Measurements from ENCODE around the gene ARMC6.

The ARMC6 gene

GRCh38 chr19:19025861-19026260, 7.5 kb upstream of the ARMC6 start:
- DNase-seq = no peak

DNA sequence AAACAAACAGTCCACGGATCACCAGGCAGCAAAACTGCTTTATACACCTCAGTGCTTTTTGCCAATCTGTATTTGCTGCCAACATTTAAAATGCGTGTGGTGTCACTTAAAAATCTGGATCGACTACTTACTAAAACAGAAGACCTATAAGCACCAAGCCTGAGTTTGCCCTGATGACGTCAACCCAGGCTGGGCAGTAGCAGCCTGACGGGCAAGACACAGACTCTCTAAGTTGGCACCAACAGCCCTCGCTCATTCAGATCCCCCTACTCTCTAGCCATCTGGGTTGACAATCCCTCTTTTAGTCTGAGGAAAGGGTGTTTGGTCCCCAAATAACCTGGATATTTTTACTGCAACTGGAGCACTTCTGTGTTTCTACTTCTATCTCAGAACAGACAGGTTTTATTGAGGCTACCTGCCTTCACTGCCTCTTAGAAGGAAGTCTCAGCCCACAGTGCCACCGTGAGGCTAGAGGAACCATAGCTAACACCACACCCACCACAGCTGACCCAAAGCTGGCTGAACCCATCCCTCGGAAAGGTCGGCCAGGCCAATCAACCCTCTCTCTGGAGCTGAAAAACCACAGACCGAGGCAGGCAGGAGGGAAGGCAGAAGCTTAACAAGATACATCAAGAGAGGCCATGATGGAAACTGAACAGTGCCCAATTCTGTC, 7.0 kb upstream of the ARMC6 start:
- no peak for DNase-seq

- DNase-seq = no peak
Observed at GRCh38 chr19:19027228-19027627, 6.2 kb upstream of the ARMC6 start.

- no peak for DNase-seq
Observed at GRCh38 chr19:19028526-19028925, 4.9 kb upstream of the ARMC6 start.

DNA sequence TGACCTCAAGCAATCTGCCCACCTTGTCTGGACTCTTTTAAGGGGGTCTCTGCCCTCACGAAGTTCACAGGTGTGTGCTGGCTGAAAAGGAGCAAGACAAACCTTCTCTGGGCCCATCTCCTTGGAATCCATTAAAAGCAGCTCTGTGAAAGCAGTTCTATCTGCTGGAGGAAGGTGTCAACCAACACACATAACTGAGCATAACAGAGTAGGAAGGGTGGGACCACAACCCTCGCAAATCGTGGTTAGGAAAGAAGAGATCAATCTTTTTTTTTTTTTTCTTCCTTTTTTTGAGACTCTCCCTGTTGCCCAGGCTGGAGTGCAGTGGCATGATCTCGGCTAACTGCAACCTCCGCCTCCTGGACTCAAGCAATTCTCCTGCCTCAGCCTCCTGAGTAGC, 1.5 kb upstream of the ARMC6 start:
- DNase-seq = no peak

GRCh38 chr19:19032420-19033175, 805 bp upstream of the ARMC6 start:
- peak; percentile 23 for DNase-seq

- DNase-seq = no peak
Observed at GRCh38 chr19:19033176-19033425, 302 bp upstream of the ARMC6 start.

DNA sequence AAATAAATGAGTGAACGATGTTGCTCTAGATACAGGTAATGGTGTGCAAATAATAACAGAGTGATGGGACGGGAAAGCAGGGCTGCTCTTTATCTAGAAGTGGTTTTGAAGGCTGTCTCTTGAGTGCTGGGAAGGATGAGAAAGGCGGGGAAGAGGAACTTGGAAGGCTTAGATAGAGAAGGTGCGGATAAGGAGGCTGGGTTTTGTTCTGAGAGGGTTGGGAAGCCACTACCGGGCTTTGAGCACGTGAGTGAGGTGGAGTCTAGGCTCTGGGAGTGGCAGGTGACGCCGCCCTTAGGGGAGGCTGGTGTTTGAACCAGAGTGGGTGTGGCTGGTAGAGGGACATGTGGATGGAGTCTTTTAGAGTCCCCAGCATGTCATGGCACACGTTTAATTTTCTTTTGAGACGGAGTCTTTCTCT, 811 bp downstream of the ARMC6 start:
- peak; percentile 71 for DNase-seq

DNA sequence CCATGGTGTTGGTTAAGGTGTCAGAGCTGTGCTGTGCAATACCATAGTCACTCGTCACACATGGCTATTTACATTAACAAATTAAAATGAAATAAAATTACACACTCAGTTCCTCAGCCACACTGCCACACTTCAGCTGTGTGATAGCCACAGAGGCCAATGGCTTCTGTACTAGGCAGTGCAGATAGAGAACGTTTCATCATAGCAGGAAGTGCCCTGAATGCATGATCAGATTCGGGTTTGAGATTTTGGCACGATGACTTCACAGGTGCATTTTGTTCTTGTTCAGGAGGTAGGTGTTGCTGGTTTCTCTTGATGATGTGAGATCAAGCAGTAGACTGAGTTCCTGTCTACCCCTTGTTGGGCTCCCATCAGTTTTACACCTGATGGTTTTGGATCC, 6.5 kb downstream of the ARMC6 start:
- DNase-seq = no peak

GRCh38 chr19:19040417-19040816, 7.0 kb downstream of the ARMC6 start:
- DNase-seq = no peak

- DNase-seq = no peak
Observed at GRCh38 chr19:19042732-19043280, 9.4 kb downstream of the ARMC6 start.

GRCh38 chr19:19043481-19043880, 10.1 kb downstream of the ARMC6 start:
- no peak for DNase-seq

DNA sequence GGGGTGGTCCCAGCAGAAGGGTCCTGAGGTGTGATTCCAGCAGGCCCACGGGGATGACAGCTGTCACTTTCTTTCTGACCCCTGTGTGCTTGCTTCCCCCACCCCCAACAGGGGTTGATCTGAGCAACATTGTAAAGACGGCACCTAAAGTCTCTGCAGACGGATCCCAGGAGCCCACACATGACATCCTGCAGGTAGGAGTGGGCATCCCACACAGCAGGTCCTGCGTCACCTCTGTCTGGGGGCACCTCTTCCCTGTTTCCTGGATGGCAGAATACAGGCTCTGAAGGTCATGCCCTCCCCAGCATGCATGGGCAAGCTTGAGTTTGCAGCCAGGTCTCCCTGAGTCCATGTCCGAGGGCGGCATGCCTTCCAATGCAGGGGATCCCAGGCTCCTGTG, 10.5 kb downstream of the ARMC6 start:
- DNase-seq = no peak

DNA sequence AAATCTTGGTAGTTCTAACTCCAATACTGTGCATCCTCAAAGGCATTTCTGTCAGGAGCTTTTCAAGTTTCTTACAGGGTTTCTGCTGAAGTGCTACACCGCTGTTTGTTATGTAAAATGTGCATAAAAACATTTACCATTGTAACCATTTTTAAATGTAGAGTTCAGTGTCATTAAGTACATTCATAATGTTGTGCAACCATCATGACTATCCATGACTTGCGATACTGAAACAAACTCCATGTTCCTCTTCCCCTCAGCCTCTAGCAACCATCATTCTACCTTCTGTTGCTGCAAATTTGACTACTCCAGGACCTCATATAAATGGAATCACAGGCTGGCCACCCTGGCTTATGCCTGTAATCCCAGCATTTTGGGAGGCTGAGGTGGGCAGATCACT, 16.0 kb downstream of the ARMC6 start:
- DNase-seq = no peak

- DNase-seq = no peak
Observed at GRCh38 chr19:19050104-19050503, 16.7 kb downstream of the ARMC6 start.

- DNase-seq = no peak
Observed at GRCh38 chr19:19050731-19051130, 17.3 kb downstream of the ARMC6 start.

DNA sequence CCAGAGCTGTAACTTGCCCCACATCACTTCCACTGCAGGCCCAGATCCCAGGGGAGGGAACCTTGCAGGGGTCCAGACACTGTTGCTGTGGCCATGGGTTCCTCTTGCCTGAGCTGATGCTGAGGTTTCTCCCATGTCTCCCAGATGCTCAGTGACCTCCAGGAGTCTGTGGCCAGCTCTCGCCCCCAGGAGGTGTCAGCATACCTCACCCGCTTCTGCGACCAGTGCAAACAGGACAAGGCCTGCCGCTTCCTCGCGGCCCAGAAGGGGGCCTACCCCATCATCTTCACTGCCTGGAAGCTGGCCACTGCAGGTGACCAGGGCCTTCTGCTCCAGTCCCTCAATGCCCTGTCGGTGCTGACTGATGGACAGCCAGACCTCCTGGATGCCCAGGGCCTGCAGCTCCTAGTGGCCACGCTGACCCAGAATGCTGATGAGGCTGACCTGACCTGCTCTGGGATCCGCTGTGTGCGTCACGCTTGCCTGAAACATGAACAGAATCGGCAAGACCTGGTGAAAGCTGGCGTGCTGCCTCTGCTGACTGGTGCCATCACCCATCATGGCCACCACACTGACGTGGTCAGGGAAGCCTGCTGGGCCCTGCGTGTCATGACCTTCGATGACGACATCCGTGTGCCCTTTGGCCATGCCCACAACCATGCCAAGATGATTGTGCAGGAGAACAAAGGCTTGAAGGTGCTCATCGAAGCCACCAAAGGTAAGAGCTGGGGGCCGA, 18.2 kb downstream of the ARMC6 start:
- DNase-seq = no peak

GRCh38 chr19:19052921-19053320, 19.5 kb downstream of the ARMC6 start:
- DNase-seq = no peak

DNA sequence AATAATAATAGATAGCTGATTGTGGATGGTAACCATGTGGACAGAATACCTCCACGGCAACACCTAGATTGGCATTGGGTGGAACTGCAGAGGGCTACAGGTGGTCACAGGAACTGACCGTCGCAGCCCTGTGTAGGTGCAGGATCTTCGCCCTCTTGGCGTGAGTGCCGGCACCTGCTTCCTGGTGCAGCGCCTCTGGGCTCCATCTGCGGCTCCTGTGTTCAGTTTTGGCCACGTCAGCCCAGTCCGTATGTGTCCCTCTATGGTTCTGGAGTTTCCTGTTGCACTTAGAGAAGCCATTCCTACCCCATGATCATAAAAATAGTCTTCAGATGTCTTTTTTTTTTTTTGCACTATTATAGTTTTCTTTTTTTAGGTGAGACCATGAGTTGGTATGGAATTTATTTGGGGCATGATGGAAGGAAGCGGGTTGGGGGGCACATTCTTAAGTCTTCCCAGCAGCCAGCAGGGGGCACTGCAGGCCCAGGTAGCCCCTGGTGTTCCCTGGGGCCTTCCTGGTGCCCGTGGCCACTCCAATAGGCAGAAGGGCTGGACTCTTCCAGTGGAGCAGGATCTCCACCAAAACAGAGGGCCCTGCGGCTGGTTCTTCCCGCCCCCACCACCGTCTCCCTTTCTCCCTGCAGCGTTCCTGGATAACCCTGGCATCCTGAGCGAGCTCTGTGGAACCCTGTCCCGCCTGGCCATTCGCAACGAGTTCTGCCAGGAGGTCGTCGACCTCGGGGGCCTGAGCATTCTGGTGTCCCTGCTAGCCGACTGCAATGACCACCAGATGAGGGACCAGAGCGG, 20.3 kb downstream of the ARMC6 start:
- DNase-seq = no peak

GRCh38 chr19:19054315-19054938, 21.0 kb downstream of the ARMC6 start:
- DNase-seq = no peak

DNA sequence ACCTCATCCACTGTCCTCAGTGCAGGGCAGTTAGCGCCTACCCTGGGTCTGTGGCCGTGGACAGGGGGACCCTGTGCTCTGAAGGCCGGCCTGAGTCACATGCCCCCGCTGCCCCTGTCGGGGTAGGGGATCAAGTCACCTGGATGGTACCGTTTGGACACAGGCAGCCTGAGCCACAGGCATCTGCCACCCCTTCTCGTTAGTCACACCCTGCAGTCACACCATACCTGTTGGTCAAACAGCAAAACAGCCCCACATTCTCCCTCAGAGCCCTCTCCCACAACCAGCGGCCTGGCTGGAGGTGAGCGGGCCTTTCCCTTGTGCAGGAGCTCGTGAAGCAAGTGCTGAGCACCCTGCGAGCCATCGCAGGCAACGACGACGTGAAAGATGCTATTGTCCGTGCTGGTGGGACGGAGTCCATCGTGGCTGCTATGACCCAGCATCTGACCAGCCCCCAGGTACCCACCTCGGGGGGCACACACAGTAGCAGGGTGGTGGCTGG, 21.6 kb downstream of the ARMC6 start:
- DNase-seq = no peak

- DNase-seq = no peak
Observed at GRCh38 chr19:19055701-19056100, 22.3 kb downstream of the ARMC6 start.
